ENCODE measurements around the gene KLC4.

GRCh38 chr6:43097502-43097901 lies 38.1 kb downstream of the KLC4 start:
- TF ChIP-seq CTCF (IDR thresholded peaks at IDR 0.05; ENCODE audit: low read length): no peak
- TF ChIP-seq EZH2 (IDR thresholded peaks at IDR 0.05; ENCODE audit: borderline replicate concordance, low read length): no peak
